ENCODE results near the gene RAPGEF5. TPM values are rescaled to one million over a fixed set of nuclear protein-coding genes. Genes with fewer than 3 reads are reported as not detected.

Gene RAPGEF5
- total and polyA plus RNA-seq, 10 of the 15 experiments (the other 5 are each of a cell fraction or from before 2014, with no cell fraction given), result 0.38 to 4.0 (median 1.6) TPM; not detected in 1

- Histone ChIP-seq H3K9me3 (replicated peaks; ENCODE audit: control insufficient read depth, insufficient read depth, low read length) (no peaks in the 10 kb centered on the region), H3K27ac (ENCODE audit: control insufficient read depth, insufficient read depth) (no peak overlapping the region), H3K4me3 (no peak overlapping the region), H3K4me2 (ENCODE audit: control insufficient read depth, insufficient read depth) (no peak overlapping the region), H3K27me3 (replicated peaks in 1 of 2; ENCODE audit: control insufficient read depth in 2 of 2, insufficient read depth in 2 of 2, low read length in 1 of 2) (no peaks in the 10 kb centered on the region), H4K20me1 (ENCODE audit: control insufficient read depth, insufficient read depth) (no peaks in the 10 kb centered on the region), H3K36me3 (ENCODE audit: control insufficient read depth in 2 of 2, insufficient read depth in 2 of 2, low read length in 1 of 2) (no peaks in the 10 kb centered on the region), H2AFZ (ENCODE audit: control insufficient read depth, low read depth, low read length) (no peak overlapping the region), H3K9ac (ENCODE audit: control insufficient read depth, insufficient read depth, low read length) (no peak overlapping the region), H3K4me1 (ENCODE audit: control insufficient read depth, insufficient read depth, low read length) (no peaks in the 10 kb centered on the region), H3K79me2 (ENCODE audit: control insufficient read depth, insufficient read depth, low read length) (no peaks in the 10 kb centered on the region)
- POLR2A ChIA-PET, result no interaction called here
- BruUV-seq (replicated peaks), result no TSS peak
- intact Hi-C loops (cut with micrococcal nuclease; ENCODE audit: unreplicated experiment), result no loop called here
- ATAC-seq (no peak), DNase-seq (ENCODE audit: low read depth, low spot score) (no peak), FAIRE-seq (no peak)
- RAD21 ChIA-PET (ENCODE audit: unreplicated experiment), result no interaction called here
- CTCF ChIA-PET, result interaction anchor here (1.2 to 4.4 kb wide), 2 partner anchors 15 to 18 kb away, joined by 3 to 17 read pairs; no protein-coding TSS in a partner anchor
- TF ChIP-seq KLF5 (IDR thresholded peaks at IDR 0.05; ENCODE audit: partially characterized antibody) (no peak), ZBTB33 (IDR thresholded peaks at IDR 0.05) (no peak), CHD4 (IDR thresholded peaks at IDR 0.05) (no peak), ZNF384 (IDR thresholded peaks at IDR 0.05; ENCODE audit: borderline replicate concordance, low read depth, low read length) (no peak), SRF (IDR thresholded peaks at IDR 0.05; ENCODE audit: low read depth in 2 of 2, low read length in 2 of 2) (no peak), NKRF (conservative IDR thresholded peaks at IDR 0.05) (no peak), TARDBP (IDR thresholded peaks at IDR 0.05; ENCODE audit: borderline replicate concordance) (no peak)
- SMC1A ChIA-PET (ENCODE audit: uncharacterized antibody, unreplicated experiment), result no interaction called here
- WGBS (ENCODE audit: insufficient coverage, insufficient replicate concordance, low lambda C conversion rate, missing lambda C conversion rate), result 74% methylated on average over 6 of the region's 6 CpGs
- in situ Hi-C loops (cut with MboI), result no loop called here
These were observed 231.5 kb downstream of the RAPGEF5 start for GRCh38 chr7:22125436-22125835.

Measured in GM12878 (cell line).